ENCODE data around the gene CTRL.

The CTRL gene

DNA sequence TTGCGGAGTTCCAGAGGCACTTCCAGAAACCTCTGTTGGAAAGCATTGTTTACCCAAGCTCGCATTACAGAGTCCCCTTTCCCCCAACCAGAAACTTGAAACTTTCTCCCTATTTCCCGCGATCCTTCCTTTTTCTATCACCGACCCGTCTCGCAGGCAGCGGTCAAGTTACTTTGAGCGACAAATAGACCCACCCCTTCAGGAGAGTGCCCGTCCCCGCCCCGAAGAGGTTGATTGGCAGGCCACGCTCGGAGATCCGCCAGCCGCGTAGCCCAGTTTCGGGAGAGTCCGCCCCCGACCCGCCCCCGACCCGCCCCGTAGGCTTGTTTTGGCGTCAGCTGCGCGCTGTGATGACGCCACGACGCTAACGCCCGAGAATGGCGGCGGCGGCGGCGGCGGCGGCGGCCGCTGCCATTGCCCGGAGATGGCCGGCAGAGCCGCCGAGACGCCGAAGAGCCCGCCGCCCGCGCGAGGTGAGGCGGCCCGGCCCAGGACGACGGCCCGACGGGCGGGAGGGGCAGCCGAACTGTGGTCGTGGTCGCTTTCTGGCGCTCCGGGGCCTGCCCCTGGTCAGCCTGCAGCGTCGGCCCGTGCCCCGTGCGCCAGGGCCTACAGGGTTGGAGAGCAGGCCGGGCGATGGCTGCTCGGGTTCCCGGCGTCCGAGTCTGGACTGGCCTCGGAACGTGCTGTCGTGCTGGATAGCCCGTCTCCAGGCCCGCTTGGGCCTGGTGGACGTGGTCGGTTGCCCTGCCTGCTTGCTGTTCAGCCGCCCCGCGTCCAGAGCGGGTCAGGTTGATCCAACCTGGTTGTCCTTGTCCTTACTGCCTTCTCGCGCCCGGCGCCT is 38.5 kb downstream of the CTRL start, which contains the start of gene PSKH1:
Gene PSKH1 (plus strand): TSS at position 356 of the 844 bp plus-strand sequence. CDS start 15,496 bp downstream, outside the sequence.
- FAIRE-seq (no peak), DNase-seq (ENCODE audit: low spot score) (peak; percentile 99)

- FAIRE-seq (no peak), DNase-seq (ENCODE audit: low spot score) (no peak)
These were observed 39.3 kb downstream of the CTRL start for GRCh38 chr16:67892375-67892774.

- DNase-seq (ENCODE audit: low spot score) (no peak), FAIRE-seq (no peak)
These were observed 43.3 kb downstream of the CTRL start for GRCh38 chr16:67888331-67888730.

GRCh38 chr16:67886387-67886786 is 45.3 kb downstream of the CTRL start:
- FAIRE-seq, result no peak
- DNase-seq (ENCODE audit: low spot score), result no peak

- no peak for FAIRE-seq
- DNase-seq (ENCODE audit: low spot score), result no peak
These were observed 45.7 kb downstream of the CTRL start for GRCh38 chr16:67885976-67886375.

GRCh38 chr16:67885545-67885944 is 46.1 kb downstream of the CTRL start:
- DNase-seq (ENCODE audit: low spot score) (no peak), FAIRE-seq (no peak)

DNA sequence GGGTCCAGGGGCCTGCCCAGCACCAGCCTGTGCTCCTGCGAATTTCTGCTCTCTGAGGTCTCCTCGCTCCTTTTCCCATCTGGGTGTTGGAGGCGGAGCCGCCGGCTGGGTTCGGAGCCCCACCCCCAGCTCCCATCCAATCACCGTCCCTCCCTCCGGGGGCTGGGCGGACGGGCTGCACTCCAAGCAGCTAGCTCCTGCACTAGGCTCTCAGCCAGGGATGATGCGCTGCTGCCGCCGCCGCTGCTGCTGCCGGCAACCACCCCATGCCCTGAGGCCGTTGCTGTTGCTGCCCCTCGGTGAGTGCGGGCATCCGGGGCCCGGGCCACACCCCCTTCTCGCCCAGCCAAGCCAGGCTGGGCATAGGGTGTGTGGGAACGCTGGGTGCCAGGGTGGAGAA is 47.0 kb downstream of the CTRL start, which contains the start of gene NRN1L:
Gene NRN1L (plus strand): TSS at position 202 of the 400 bp plus-strand sequence. CDS start 19 bp downstream, at position 221.
- FAIRE-seq, result no peak
- no peak for DNase-seq (ENCODE audit: low spot score)

DNA sequence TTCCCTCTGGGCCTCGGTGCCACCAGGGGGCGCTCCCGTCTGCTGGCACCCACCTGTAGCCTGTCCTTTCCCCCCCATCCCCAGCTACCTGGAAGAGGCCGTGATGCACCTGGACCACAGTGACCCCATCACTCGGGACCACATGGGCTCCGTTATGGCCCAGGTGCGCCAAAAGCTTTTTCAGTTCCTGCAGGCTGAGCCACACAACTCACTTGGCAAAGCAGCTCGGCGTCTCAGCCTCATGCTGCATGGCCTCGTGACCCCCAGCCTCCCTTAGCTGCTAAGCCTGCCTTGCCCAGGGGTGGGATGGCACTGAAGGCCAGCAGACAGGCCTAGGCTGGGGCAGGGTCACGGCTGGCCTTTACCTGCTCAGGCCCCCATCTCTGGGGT is 47.8 kb downstream of the CTRL start:
- FAIRE-seq (no peak), DNase-seq (ENCODE audit: low spot score) (peak; percentile 80)

DNA sequence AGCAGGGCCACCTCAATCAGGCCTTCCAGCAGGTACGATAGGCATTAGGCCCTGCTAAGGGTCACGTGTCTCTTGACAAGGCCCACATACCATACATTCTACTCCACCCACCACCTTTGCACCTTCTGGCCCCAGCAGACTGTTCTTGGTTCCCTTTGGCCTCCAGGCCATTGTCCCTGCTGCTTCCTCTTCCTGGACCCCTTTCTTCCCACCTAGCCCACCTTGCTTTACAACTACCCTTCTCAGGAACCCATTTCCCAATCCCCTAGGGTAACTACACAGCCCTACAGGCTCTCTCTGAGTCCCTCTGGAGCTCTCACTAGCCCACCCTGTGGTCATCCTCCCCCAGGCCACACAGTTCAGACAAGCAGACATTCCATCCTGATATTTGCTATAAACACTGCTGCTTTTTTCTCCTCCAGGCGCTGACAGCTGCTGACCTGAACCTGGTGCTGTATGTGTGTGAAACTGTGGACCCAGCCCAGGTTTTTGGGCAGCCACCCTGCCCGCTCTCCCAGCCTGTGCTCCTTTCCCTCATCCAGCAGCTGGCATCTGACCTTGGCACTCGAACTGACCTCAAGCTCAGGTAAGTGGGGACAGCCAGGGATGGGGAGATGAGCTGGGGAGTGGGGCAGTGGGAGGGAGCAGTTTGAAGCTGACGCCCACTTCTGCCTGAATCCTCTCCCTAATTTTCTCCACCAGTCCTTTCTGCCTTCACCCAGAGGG is 48.4 kb downstream of the CTRL start:
- no peak for FAIRE-seq

DNA sequence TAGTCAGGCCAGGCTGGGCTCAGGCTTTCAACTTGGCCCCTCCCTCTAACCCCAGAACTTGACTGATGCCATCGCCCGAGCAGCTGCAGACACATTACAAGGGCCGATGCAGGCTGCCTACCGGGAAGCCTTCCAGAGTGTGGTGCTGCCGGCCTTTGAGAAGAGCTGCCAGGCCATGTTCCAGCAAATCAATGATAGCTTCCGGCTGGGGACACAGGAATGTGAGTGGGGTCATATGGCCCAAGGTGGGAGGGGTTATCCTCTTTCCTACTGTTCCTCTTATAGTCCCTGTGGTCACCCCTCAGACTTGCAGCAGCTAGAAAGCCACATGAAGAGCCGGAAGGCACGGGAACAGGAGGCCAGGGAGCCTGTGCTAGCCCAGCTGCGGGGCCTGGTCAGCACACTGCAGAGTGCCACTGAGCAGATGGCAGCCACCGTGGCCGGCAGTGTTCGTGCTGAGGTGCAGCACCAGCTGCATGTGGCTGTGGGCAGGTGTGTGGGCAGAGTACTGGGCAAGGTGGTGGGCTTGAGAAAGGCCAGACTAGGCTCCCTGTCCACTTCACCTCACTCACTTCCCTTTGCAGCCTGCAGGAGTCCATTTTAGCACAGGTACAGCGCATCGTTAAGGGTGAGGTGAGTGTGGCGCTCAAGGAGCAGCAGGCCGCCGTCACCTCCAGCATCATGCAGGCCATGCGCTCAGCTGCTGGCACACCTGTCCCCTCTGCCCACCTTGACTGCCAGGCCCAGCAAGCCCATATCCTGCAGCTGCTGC is 49.1 kb downstream of the CTRL start:
- FAIRE-seq (no peak), DNase-seq (ENCODE audit: low spot score) (no peak)

More for the DNA sequence above, 48.4 kb downstream of the CTRL start:
- no peak for DNase-seq (ENCODE audit: low spot score)

DNA sequence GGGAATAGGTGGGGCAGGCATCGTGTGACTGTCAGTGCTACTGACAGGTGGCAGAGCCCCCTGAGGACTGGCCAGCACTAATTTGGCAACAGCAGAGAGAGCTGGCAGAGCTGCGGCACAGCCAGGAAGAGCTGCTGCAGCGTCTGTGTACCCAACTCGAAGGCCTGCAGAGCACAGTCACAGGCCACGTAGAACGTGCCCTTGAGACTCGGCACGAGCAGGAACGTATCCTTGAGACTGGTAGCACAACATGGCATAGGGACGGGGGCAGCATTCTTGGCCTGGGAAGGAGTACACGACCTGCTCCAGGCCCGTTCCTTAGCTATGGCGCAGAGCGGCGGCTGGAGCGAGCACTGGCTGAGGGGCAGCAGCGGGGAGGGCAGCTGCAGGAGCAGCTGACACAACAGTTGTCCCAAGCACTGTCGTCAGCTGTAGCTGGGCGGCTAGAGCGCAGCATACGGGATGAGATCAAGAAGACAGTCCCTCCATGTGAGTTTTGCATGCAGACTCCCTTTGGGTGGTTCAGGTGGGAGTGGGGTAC is 50.0 kb downstream of the CTRL start:
- no peak for DNase-seq (ENCODE audit: low spot score)

DNA sequence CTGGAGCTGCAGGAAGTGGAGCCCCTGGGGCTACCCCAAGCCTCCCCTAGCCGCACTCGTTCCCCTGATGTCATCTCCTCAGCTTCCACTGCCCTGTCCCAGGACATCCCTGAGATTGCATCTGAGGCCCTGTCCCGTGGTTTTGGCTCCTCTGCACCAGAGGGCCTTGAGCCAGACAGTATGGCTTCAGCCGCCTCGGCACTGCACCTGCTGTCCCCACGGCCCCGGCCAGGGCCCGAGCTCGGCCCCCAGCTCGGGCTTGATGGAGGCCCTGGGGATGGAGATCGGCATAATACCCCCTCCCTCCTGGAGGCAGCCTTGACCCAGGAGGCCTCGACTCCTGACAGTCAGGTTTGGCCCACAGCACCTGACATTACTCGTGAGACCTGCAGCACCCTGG is 51.1 kb downstream of the CTRL start:
- no peak for FAIRE-seq
- no peak for DNase-seq (ENCODE audit: low spot score)

More for the DNA sequence above, 50.0 kb downstream of the CTRL start:
- no peak for FAIRE-seq

DNA sequence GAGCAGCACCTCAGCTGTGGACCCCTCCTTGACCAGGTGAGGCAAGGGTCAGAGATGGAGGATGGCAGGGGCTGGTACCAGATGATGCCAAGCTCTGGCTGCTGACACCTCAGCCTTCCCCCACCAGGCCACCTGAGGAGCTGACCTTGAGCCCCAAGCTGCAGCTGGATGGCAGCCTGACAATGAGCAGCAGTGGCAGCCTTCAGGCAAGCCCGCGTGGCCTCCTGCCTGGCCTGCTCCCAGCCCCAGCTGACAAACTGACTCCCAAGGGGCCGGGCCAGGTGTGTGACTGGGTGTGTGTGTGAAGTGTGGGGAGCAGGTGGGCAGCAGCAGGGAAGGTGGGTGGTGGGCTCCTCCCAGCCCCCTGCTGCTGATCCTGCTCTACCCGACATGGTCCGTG is 51.7 kb downstream of the CTRL start:
- no peak for FAIRE-seq
- no peak for DNase-seq (ENCODE audit: low spot score)
